K562 (cell line): Measurements from ENCODE around the gene SNX19. TPM values are rescaled to one million over a fixed set of nuclear protein-coding genes. Genes with fewer than 3 reads are reported as not detected.

Source experiments
- CBX1 ChIP-seq: sonication (generic); IDR thresholded peaks from 2 replicates; pipeline ENCODE4 v1.6.1; 2016; ENCODE audit warnings: antibody characterized with exemption, low read depth, mild to moderate bottlenecking
- CTCFL ChIP-seq: IDR thresholded peaks from 2 replicates; pipeline ENCODE4 v1.6.1; 2011; ENCODE audit warnings: borderline replicate concordance, low read depth, mild to moderate bottlenecking, moderate library complexity, low read length; ENCODE audit not compliant: insufficient read depth, poor library complexity, severe bottlenecking
- CXXC5 ChIP-seq: fragments of 250-450 bp; sonication (Bioruptor Pico); IDR thresholded peaks from 2 replicates; pipeline ENCODE4 v1.8.0; 2022; ENCODE audit warnings: inconsistent platforms, mild to moderate bottlenecking, moderate library complexity
- JUND ChIP-seq, 2 experiments: IDR thresholded peaks; 2 replicates in 1 of 2; 3 replicates in 1 of 2; pipeline ENCODE4 v1.6.1; 2011; ENCODE audit warnings: borderline replicate concordance in 2 of 2, low read depth in 2 of 2, low read length in 2 of 2, improper control_type of control experiment in 1 of 2, missing biosample characterization in 1 of 2, missing genetic modification characterization in 1 of 2, missing genetic modification reagents in 1 of 2
- MBD2 ChIP-seq: sonication (generic); IDR thresholded peaks from 2 replicates; pipeline ENCODE4 v1.6.1; 2016; ENCODE audit warnings: low read depth, borderline replicate concordance
- MEF2D ChIP-seq: conservative IDR thresholded peaks from 2 replicates; pipeline ENCODE4 v1.6.1; 2016; ENCODE audit warnings: low read depth, missing genetic modification characterization, missing compliant biosample characterization
- POLR3G ChIP-seq: IDR thresholded peaks from 2 replicates; pipeline ENCODE4 v1.6.1; 2011; ENCODE audit not compliant: insufficient read length, insufficient replicate concordance; ENCODE audit errors: extremely low read depth
- RB1 ChIP-seq: fragments of 450-650 bp; IDR thresholded peaks from 2 replicates; pipeline ENCODE4 v1.6.1; 2017; ENCODE audit warnings: low read depth, mild to moderate bottlenecking
- SAFB2 ChIP-seq: fragments of 200-400 bp; formaldehyde crosslinking; IDR thresholded peaks from 2 replicates; pipeline ENCODE4 v1.6.1; 2018; ENCODE audit warnings: borderline replicate concordance, low read length, low read depth, moderate library complexity; ENCODE audit not compliant: severe bottlenecking
- TBP ChIP-seq: optimal IDR thresholded peaks from 2 replicates; pipeline ENCODE3; 2011; ENCODE audit warnings: low read depth, low read length, improper control_type of control experiment
- TSHZ1 ChIP-seq: fragments of 250-450 bp; sonication (Bioruptor Pico); IDR thresholded peaks from 2 replicates; pipeline ENCODE4 v1.4.0; 2020; ENCODE audit warnings: mild to moderate bottlenecking, moderate library complexity
- ZNF143 ChIP-seq: sonication (generic); formaldehyde crosslinking; IDR thresholded peaks from 2 replicates; pipeline ENCODE4 v1.9.0; 2022; ENCODE audit warnings: mild to moderate bottlenecking, missing genetic modification reagents
- ZNF77 ChIP-seq: fragments of 250-450 bp; sonication (Bioruptor Pico); IDR thresholded peaks from 2 replicates; pipeline ENCODE4 v1.5.0; 2020
- ZNF830 ChIP-seq: fragments of 250-450 bp; sonication (Bioruptor Pico); IDR thresholded peaks from 2 replicates; pipeline ENCODE4 v1.5.0; 2021; ENCODE audit warnings: mild to moderate bottlenecking
- polyA plus RNA-seq, 8 experiments: library from polyadenylated mRNA; depleted of rRNA in 4 of 8; stranded (reverse) in 5 of 8; unstranded in 3 of 8; fragments of >200 nt; fragmentation: Nextera tagmentation in 2 of 8; fragmentation: Illumina TruSeq in 1 of 8; extraction: Ambion mirVana in 2 of 8; extraction: Trizol in 1 of 8; gene quantifications; 2 replicates each; pipeline versions ENCODE4 v1.2.1 to v1.2.3, GENCODE V29; 2011 to 2014; ENCODE audit warnings: inconsistent platforms in 1 of 8, missing spikeins in 1 of 8
- total RNA-seq, 7 experiments: library from RNA; depleted of rRNA in 6 of 7; stranded (reverse); fragments of >200 nt in 6 of 7; fragmentation: Illumina TruSeq in 2 of 7; extraction: Trizol in 2 of 7; gene quantifications; 2 replicates each; pipeline versions ENCODE4 v1.2.1 to v1.2.3, GENCODE V29; 2011 to 2021; ENCODE audit warnings: low replicate concordance in 1 of 7
- TF ChIP-seq, protein P1 (sequence below): fragments of 450-650 bp; formaldehyde crosslinking; IDR thresholded peaks from 2 replicates; pipeline ENCODE4 v1.4.0; 2020; ENCODE audit warnings: mild to moderate bottlenecking, moderate library complexity
- TF ChIP-seq, protein P2 (sequence below), 2 experiments: fragments of 450-650 bp; IDR thresholded peaks; 2 replicates each; pipeline ENCODE4 v1.6.1; 2016

The SNX19 gene
- total and polyA plus RNA-seq, 9 of the 15 experiments (the other 6 are each of a cell fraction or from before 2014, with no cell fraction given), result 2.2 to 31.3 (median 19.6) TPM

DNA sequence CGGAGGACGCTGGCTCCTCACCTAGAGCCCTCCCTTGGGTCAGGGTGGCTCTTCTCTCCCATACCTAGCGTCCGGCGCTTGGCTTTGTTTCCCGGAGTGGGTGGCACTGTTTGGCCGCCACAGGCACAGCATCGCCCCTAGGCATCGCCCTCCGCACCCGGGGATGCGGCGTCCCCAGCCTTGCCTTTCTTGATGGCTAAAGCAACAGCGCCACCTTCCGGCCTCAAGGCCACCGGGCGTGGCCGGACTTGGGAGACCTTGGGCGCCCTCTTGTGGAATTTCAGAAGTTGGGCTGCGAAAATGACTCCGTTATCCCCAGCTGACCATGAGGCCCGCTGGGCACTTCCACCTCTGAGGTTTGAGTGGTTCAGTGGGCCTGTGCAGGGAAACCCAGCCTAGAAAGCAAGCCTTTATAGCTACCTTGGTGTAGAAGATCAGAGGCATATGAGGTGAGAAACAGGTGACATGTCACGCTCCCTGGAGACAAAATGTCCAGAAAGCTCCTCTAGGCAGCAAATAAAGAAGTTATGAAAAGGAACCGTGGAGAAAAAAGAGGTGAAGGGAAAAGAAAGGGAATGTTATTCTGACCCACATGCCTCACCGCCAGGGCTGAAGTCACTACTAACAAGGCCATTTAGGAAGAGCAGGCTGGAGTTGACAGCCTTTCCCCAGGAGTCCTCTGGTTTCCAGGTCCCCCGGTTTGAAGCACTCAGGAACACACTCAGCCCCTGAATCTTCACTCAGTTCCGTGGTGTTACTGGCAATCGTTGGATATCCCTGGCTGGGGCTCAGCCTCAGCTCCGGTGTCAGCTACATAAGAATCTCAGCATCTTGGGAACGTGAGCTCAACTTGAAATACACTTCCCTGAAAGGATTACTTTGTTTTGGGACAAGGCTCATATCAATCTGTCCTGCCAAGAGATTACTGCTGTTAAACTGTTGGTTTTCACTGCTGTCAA, 54.1 kb downstream of the SNX19 start (continued):
- TF ChIP-seq CBX1 (0 out of 2 replicates have a peak, but pooled peaks have one; percentile 51), RB1 (peak; percentile 89), POLR3G (no peak), CXXC5 (CRISPR knock-in tag) (0 out of 2 replicates have a peak, but pooled peaks have one; percentile 32), TBP (peak; percentile 18), ZNF143 (no peak), MEF2D (tag) (no peak), ZNF830 (no peak), CTCFL (peak; percentile 78), SAFB2 (no peak), MBD2 (no peak), ZNF77 (CRISPR knock-in tag) (no peak), TSHZ1 (CRISPR knock-in tag) (no peak), JUND (IDR thresholded peaks at IDR 0.05; ENCODE audit: borderline replicate concordance, low read depth, low read length) (peak; percentile 57), JUND (tag; IDR thresholded peaks at IDR 0.05; ENCODE audit: borderline replicate concordance, low read depth, low read length) (no peak)
- TF ChIP-seq, protein P1, sequence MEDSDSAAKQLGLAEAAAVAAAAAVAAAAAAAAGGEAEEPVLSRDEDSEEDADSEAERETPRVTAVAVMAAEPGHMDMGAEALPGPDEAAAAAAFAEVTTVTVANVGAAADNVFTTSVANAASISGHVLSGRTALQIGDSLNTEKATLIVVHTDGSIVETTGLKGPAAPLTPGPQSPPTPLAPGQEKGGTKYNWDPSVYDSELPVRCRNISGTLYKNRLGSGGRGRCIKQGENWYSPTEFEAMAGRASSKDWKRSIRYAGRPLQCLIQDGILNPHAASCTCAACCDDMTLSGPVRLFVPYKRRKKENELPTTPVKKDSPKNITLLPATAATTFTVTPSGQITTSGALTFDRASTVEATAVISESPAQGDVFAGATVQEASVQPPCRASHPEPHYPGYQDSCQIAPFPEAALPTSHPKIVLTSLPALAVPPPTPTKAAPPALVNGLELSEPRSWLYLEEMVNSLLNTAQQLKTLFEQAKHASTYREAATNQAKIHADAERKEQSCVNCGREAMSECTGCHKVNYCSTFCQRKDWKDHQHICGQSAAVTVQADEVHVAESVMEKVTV (CRISPR knock-in tag), result peak; percentile 95
- TF ChIP-seq, protein P2, sequence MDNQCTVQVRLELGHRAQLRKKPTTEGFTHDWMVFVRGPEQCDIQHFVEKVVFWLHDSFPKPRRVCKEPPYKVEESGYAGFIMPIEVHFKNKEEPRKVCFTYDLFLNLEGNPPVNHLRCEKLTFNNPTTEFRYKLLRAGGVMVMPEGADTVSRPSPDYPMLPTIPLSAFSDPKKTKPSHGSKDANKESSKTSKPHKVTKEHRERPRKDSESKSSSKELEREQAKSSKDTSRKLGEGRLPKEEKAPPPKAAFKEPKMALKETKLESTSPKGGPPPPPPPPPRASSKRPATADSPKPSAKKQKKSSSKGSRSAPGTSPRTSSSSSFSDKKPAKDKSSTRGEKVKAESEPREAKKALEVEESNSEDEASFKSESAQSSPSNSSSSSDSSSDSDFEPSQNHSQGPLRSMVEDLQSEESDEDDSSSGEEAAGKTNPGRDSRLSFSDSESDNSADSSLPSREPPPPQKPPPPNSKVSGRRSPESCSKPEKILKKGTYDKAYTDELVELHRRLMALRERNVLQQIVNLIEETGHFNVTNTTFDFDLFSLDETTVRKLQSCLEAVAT (IDR thresholded peaks at IDR 0.05), result 0 out of 4 replicates have a peak, but pooled peaks of 1 of the 2 experiments have one; percentile 22
